RWPE2 (cell line): ENCODE measurements around the gene ACTC1.

Experiments
- ATAC-seq: fragments of 200-7000 bp; cut with Tn5 transposase; 3 replicates; pipeline ENCODE4 v1.9.1; 2021; ENCODE audit warnings: low read depth
- DNase-seq: peaks from one replicate; pipeline ENCODE4 v3.0.0-alpha.2; 2020; ENCODE audit warnings: low spot score
- H3K27ac ChIP-seq: fragments of 450-650 bp; 2 replicates; pipeline ENCODE4 v1.5.1; 2017; ENCODE audit warnings: mild to moderate bottlenecking; ENCODE audit not compliant: poor library complexity, severe bottlenecking
- H3K27me3 ChIP-seq: fragments of 250-450 bp; sonication (Bioruptor Pico); 2 replicates; pipeline ENCODE4 v1.5.1; 2021; ENCODE audit warnings: mild to moderate bottlenecking, moderate library complexity; ENCODE audit not compliant: insufficient read depth, poor library complexity, severe bottlenecking
- H3K36me3 ChIP-seq: fragments of 250-450 bp; sonication (Bioruptor Pico); 2 replicates; pipeline ENCODE4 v1.5.1; 2020; ENCODE audit warnings: low read depth, mild to moderate bottlenecking, moderate library complexity
- H3K4me1 ChIP-seq: fragments of 250-450 bp; sonication (Bioruptor Pico); 2 replicates; pipeline ENCODE4 v1.5.1; 2021; ENCODE audit warnings: mild to moderate bottlenecking, moderate library complexity; ENCODE audit not compliant: insufficient read depth, poor library complexity, severe bottlenecking
- H3K4me3 ChIP-seq: fragments of 250-450 bp; sonication (Bioruptor Pico); 2 replicates; pipeline ENCODE4 v1.5.1; 2021; ENCODE audit warnings: mild to moderate bottlenecking, moderate library complexity; ENCODE audit not compliant: severe bottlenecking
- H3K9me3 ChIP-seq: fragments of 250-450 bp; sonication (Bioruptor Pico); 2 replicates; pipeline ENCODE4 v1.5.1; 2021; ENCODE audit warnings: mild to moderate bottlenecking, moderate library complexity; ENCODE audit not compliant: severe bottlenecking
- CTCF ChIP-seq: fragments of 450-650 bp; IDR thresholded peaks from one replicate; pipeline ENCODE4 v1.5.1; 2017; ENCODE audit warnings: mild to moderate bottlenecking, moderate library complexity; ENCODE audit not compliant: poor library complexity, severe bottlenecking

ACTC1 gene

GRCh38 chr15:34802371-34802770 is 7.0 kb upstream of the ACTC1 start:
- ATAC-seq, result no peak
- Histone ChIP-seq H3K27ac (no peak overlapping the region), H3K9me3 (no peaks in the 10 kb centered on the region), H3K27me3 (no peaks in the 10 kb centered on the region), H3K4me1 (peaks cover 10% of the 10 kb centered on the region), H3K4me3 (no peak overlapping the region), H3K36me3 (no peaks in the 10 kb centered on the region)
- TF ChIP-seq CTCF, result no peak
- no peak for DNase-seq

GRCh38 chr15:34799149-34800101 is 4.1 kb upstream of the ACTC1 start:
- no peak overlapping the region for H3K4me3 ChIP-seq
- DNase-seq, result no peak

DNA sequence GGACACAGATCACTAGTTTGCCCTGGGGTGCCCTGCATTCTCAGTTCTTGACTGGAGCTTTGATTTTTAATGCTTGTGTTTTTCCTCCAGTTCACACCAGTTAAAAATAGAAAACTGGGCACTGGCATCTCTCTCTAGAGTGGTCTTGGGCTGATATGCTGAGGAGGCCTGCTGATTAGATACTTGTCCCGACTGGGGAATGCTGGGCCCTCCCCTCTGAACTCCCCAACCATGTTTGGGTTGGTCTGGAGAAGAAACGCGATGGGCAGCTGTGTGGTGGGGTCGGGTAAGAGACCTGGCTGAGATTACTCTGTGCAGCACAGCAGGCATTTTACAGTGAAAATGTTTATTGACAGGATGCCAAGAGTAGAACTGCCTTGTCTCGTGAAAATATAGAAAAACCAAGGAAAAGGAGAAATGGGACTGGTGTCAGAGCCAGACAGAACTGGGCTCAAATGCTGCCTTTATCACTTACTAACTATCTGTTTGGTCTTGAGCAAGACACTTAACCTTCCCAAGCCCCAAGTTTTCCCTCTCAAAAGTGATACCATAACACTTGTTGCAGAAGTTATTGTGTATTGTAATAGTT is 1.6 kb upstream of the ACTC1 start:
- no peak for DNase-seq
- TF ChIP-seq CTCF, result no peak

More at GRCh38 chr15:34799149-34800101, 4.1 kb upstream of the ACTC1 start:
- H3K36me3 ChIP-seq, result no peaks in the 10 kb centered on the region
- H3K27me3 ChIP-seq, result peaks cover 25% of the 10 kb centered on the region
- 0 out of 3 replicates have a peak, but pooled peaks have one; percentile 19 for ATAC-seq
- H3K9me3 ChIP-seq, result no peaks in the 10 kb centered on the region
- peaks cover 10% of the 10 kb centered on the region for H3K4me1 ChIP-seq
- no peak for TF ChIP-seq CTCF
- no peak overlapping the region for H3K27ac ChIP-seq

DNA sequence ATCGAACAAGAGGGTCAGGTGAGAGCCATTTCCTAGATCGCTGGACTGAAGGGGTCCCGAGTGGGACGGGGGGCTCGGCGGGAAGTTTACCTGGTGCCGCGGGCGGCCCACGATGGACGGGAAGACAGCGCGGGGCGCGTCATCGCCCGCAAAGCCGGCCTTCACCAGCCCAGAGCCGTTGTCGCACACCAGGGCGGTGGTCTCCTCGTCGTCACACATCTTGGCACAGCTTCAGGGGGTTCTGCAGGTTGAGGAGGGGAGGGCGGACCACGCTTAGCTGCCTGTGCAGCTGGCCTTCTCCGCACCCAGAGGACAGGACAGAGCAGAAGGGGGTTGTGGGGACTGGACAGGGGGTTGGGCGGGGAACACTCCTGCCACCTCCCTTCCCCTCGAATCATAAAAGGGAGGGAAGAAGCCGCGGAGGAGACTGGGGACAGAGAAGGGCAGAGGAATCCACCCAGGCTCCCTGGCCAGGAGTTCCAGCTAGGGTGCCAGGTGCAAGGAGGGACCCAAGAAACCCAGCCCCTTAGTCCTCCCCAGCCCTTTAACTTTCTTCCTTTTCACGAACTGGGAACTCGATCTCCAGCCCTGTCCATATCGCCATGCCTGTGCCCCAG is 651 bp downstream of the ACTC1 start:
- Histone ChIP-seq H3K36me3 (no peaks in the 10 kb centered on the region), H3K27me3 (peaks cover 68% of the 10 kb centered on the region), H3K27ac (no peak overlapping the region), H3K4me3 (no peak overlapping the region), H3K4me1 (peaks cover 3% of the 10 kb centered on the region), H3K9me3 (no peaks in the 10 kb centered on the region)
- DNase-seq (no peak), ATAC-seq (peak; percentile 2; the same call in 1 of the 3 replicates)
- no peak for TF ChIP-seq CTCF

More for the DNA sequence above, 1.6 kb upstream of the ACTC1 start:
- peaks cover 3% of the 10 kb centered on the region for H3K4me1 ChIP-seq
- no peak for ATAC-seq
- no peaks in the 10 kb centered on the region for H3K9me3 ChIP-seq
- H3K27ac ChIP-seq, result no peak overlapping the region
- H3K27me3 ChIP-seq, result peaks cover 49% of the 10 kb centered on the region
- H3K36me3 ChIP-seq, result no peaks in the 10 kb centered on the region
- no peak overlapping the region for H3K4me3 ChIP-seq
